H9 (cell line): ENCODE results near the gene GATC. TPM values are rescaled to one million over a fixed set of nuclear protein-coding genes. Genes with fewer than 3 reads are reported as not detected.

ENCODE experiments used
- DNase-seq: peaks from one replicate; pipeline ENCODE4 v3.0.0-alpha.2; 2017
- H2AFZ ChIP-seq: one replicate; pipeline ENCODE4 v1.6.1; 2013; ENCODE audit warnings: mild to moderate bottlenecking, low read length, control low read depth, moderate library complexity
- H2AK5ac ChIP-seq: 2 replicates; pipeline ENCODE4 v1.6.1; 2013; ENCODE audit warnings: low read length, control low read depth, mixed read lengths; ENCODE audit not compliant: insufficient read length
- H2BK120ac ChIP-seq: one replicate; pipeline ENCODE4 v1.6.1; 2013; ENCODE audit warnings: low read depth, mild to moderate bottlenecking, low read length, control low read depth, inconsistent platforms; ENCODE audit not compliant: poor library complexity, severe bottlenecking
- H2BK12ac ChIP-seq: 2 replicates; pipeline ENCODE4 v1.6.1; 2013; ENCODE audit warnings: low read length, control low read depth, mixed read lengths, low read depth; ENCODE audit not compliant: insufficient read length
- H2BK15ac ChIP-seq: 2 replicates; pipeline ENCODE4 v1.6.1; 2013; ENCODE audit warnings: low read depth, low read length, control low read depth
- H2BK20ac ChIP-seq: one replicate; pipeline ENCODE4 v1.6.1; 2013; ENCODE audit warnings: low read depth, mild to moderate bottlenecking, low read length, control low read depth, inconsistent platforms; ENCODE audit not compliant: poor library complexity, severe bottlenecking
- H2BK5ac ChIP-seq: 2 replicates; pipeline ENCODE4 v1.6.1; 2013; ENCODE audit warnings: low read length, control low read depth, mixed read lengths; ENCODE audit not compliant: insufficient read length
- H3K14ac ChIP-seq: 2 replicates; pipeline ENCODE4 v1.6.1; 2013; ENCODE audit warnings: low read length, control low read depth; ENCODE audit not compliant: insufficient read depth
- H3K18ac ChIP-seq: 2 replicates; pipeline ENCODE4 v1.6.1; 2013; ENCODE audit warnings: low read depth, mild to moderate bottlenecking, mixed read lengths, low read length, control low read depth; ENCODE audit not compliant: insufficient read length
- H3K23ac ChIP-seq: 2 replicates; pipeline ENCODE4 v1.6.1; 2013; ENCODE audit warnings: low read length, control low read depth, mixed read lengths, low read depth; ENCODE audit not compliant: insufficient read length
- H3K23me2 ChIP-seq: 2 replicates; pipeline ENCODE4 v1.6.1; 2013; ENCODE audit warnings: low read depth, mild to moderate bottlenecking, mixed read lengths, low read length, control low read depth; ENCODE audit not compliant: insufficient read length, poor library complexity, severe bottlenecking
- H3K27ac ChIP-seq: 2 replicates; pipeline ENCODE4 v1.5.1; 2013; ENCODE audit warnings: low read length, control low read depth, mixed read lengths, low read depth; ENCODE audit not compliant: insufficient read length
- H3K27me3 ChIP-seq: 2 replicates; pipeline ENCODE4 v1.6.1; 2013; ENCODE audit warnings: low read length, control low read depth, inconsistent platforms; ENCODE audit not compliant: insufficient read depth
- H3K4ac ChIP-seq: 2 replicates; pipeline ENCODE4 v1.6.1; 2013; ENCODE audit warnings: low read depth, mild to moderate bottlenecking, control low read depth, inconsistent platforms, low read length, moderate library complexity
- H3K4me1 ChIP-seq: 2 replicates; pipeline ENCODE4 v1.6.1; 2013; ENCODE audit warnings: low read length, control low read depth, inconsistent platforms; ENCODE audit not compliant: insufficient read depth
- H3K4me2 ChIP-seq: 2 replicates; pipeline ENCODE4 v1.6.1; 2013; ENCODE audit warnings: low read length, control low read depth, mixed read lengths; ENCODE audit not compliant: insufficient read length, insufficient read depth
- H3K56ac ChIP-seq: 2 replicates; pipeline ENCODE4 v1.6.1; 2013; ENCODE audit warnings: low read depth, mild to moderate bottlenecking, mixed read lengths, low read length, control low read depth; ENCODE audit not compliant: insufficient read length
- H3K79me1 ChIP-seq: 2 replicates; pipeline ENCODE4 v1.6.1; 2013; ENCODE audit warnings: low read depth, mild to moderate bottlenecking, moderate library complexity, low read length, control low read depth, inconsistent platforms; ENCODE audit not compliant: insufficient read depth, poor library complexity, severe bottlenecking
- H3K79me2 ChIP-seq: 2 replicates; pipeline ENCODE4 v1.6.1; 2013; ENCODE audit warnings: low read length, control low read depth, inconsistent platforms; ENCODE audit not compliant: insufficient read depth
- H3K9ac ChIP-seq: 2 replicates; pipeline ENCODE4 v1.6.1; 2013; ENCODE audit warnings: low read length, control low read depth, mixed read lengths; ENCODE audit not compliant: insufficient read length; ENCODE audit errors: extremely low read depth
- H3K9me3 ChIP-seq: one replicate; pipeline ENCODE4 v1.6.1; 2013; ENCODE audit warnings: low read depth, low read length, inconsistent platforms; ENCODE audit not compliant: control insufficient read depth
- H3T11ph ChIP-seq: one replicate; pipeline ENCODE4 v1.6.1; 2013; ENCODE audit warnings: mild to moderate bottlenecking, low read length, control low read depth, inconsistent platforms
- H4K20me1 ChIP-seq: one replicate; pipeline ENCODE4 v1.6.1; 2013; ENCODE audit not compliant: control insufficient read depth, insufficient read length, insufficient read depth
- H4K5ac ChIP-seq: 2 replicates; pipeline ENCODE4 v1.6.1; 2013; ENCODE audit warnings: low read depth, mild to moderate bottlenecking, mixed read lengths, low read length, control low read depth; ENCODE audit not compliant: insufficient read length
- H4K8ac ChIP-seq: replicated peaks from 2 replicates; pipeline ENCODE4 v1.6.1; 2013; ENCODE audit warnings: low read length, control low read depth, mixed read lengths, low read depth; ENCODE audit not compliant: insufficient read length
- H4K91ac ChIP-seq: 2 replicates; pipeline ENCODE4 v1.6.1; 2013; ENCODE audit warnings: low read depth, mild to moderate bottlenecking, moderate library complexity, mixed read lengths, low read length, control low read depth; ENCODE audit not compliant: insufficient read length
- H3K27ac Mint-ChIP-seq, 3 experiments: 2 replicates in 2 of 3; 3 replicates in 1 of 3; pipeline ENCODE4 v1.8.0; 2020 to 2021; ENCODE audit warnings: mixed read lengths in 3 of 3, mild to moderate bottlenecking in 1 of 3, moderate library complexity in 1 of 3
- H3K27me3 Mint-ChIP-seq: 2 replicates; pipeline ENCODE4 v1.8.0; 2021; ENCODE audit warnings: low read depth, mild to moderate bottlenecking, moderate library complexity, mixed read lengths
- H3K36me3 Mint-ChIP-seq, 3 experiments: 2 replicates in 2 of 3; 3 replicates in 1 of 3; pipeline ENCODE4 v1.8.0; 2020 to 2021; ENCODE audit warnings: low read depth in 3 of 3, mixed read lengths in 3 of 3; ENCODE audit not compliant: insufficient read depth in 1 of 3
- H3K4me1 Mint-ChIP-seq, 2 experiments: 2 replicates each; pipeline ENCODE4 v1.8.0; 2020; ENCODE audit warnings: mixed read lengths in 2 of 2
- H3K4me3 Mint-ChIP-seq, 2 experiments: 2 replicates in 1 of 2; 3 replicates in 1 of 2; pipeline ENCODE4 v1.8.0; 2020 to 2021; ENCODE audit warnings: mild to moderate bottlenecking in 2 of 2, mixed read lengths in 2 of 2, moderate library complexity in 1 of 2
- H3K9me3 Mint-ChIP-seq, 2 experiments: 2 replicates in 1 of 2; 3 replicates in 1 of 2; pipeline ENCODE4 v1.8.0; 2020; ENCODE audit warnings: mild to moderate bottlenecking in 2 of 2, mixed read lengths in 2 of 2, moderate library complexity in 1 of 2
- CTCF ChIP-seq: fragments of 200-600 bp; sonication (generic); conservative IDR thresholded peaks from 3 replicates; pipeline ENCODE4 v1.8.0; 2021; ENCODE audit warnings: antibody characterized with exemption, mild to moderate bottlenecking
- WGBS: extraction: QIAGEN DNeasy Blood & Tissue Kit; methylation state at CpG from one replicate; pipeline ENCODE4 v1.1.7; 2013; ENCODE audit warnings: missing lambda C conversion rate, low lambda C conversion rate, mixed read lengths; ENCODE audit not compliant: insufficient read length; ENCODE audit errors: extremely low coverage; 5-methylcytosine and 5-hydroxymethylcytosine counted together
- total RNA-seq: library from RNA; stranded (reverse); gene quantifications from 2 replicates; pipeline ENCODE4 v1.2.1, GENCODE V29; 2021

The GATC gene
- total RNA-seq, 1 experiment from 2014 or later: 25.9 TPM

GRCh38 chr12:120406069-120406468, 40.2 kb upstream of the GATC start:
- peaks cover 0 to 2% (median 0%) of the 10 kb centered on the region in 3 experiments; a peak in 1 of 7 replicates for H3K36me3 Mint-ChIP-seq
- Histone ChIP-seq H3K79me2 (no peaks in the 10 kb centered on the region), H3K23me2 (no peaks in the 10 kb centered on the region), H2BK5ac (no peak overlapping the region), H3K56ac (no peak overlapping the region), H3K4me2 (no peak overlapping the region), H3K27ac (no peak overlapping the region), H3K4ac (no peak overlapping the region), H4K20me1 (no peaks in the 10 kb centered on the region), H2AFZ (no peak overlapping the region), H3K4me1 (peaks cover 3% of the 10 kb centered on the region; the same call in 1 of the 2 replicates), H3K27me3 (no peaks in the 10 kb centered on the region), H2BK15ac (no peak overlapping the region), H3K23ac (no peak overlapping the region), H3K9me3 (no peaks in the 10 kb centered on the region), H2BK12ac (no peak overlapping the region), H2AK5ac (no peak overlapping the region), H4K8ac (no peak overlapping the region), H4K91ac (no peak overlapping the region), H3K18ac (no peak overlapping the region), H3K14ac (no peak overlapping the region), H3T11ph (no peak overlapping the region), H3K9ac (no peak overlapping the region), H3K79me1 (no peaks in the 10 kb centered on the region), H4K5ac (no peak overlapping the region), H2BK20ac (no peak overlapping the region), H2BK120ac (no peak overlapping the region)
- H3K4me3 Mint-ChIP-seq: no peak overlapping the region
- DNase-seq: no peak
- peaks cover 2% of the 10 kb centered on the region for H3K27me3 Mint-ChIP-seq
- H3K4me1 Mint-ChIP-seq: peaks cover 10 to 16% of the 10 kb centered on the region in 2 experiments
- no CpG with 5 or more reads among the region's 3 CpGs for WGBS
- 0 out of 5 replicates have a peak, but pooled peaks cover 0 to 3% of the 10 kb centered on the region in 2 experiments for H3K9me3 Mint-ChIP-seq
- TF ChIP-seq CTCF: no peak
- H3K27ac Mint-ChIP-seq: peak overlapping the region in 1 of 3 experiments; percentile 43; a peak in 1 of 7 replicates
